ENCODE results near the gene RPS6KA2.

The RPS6KA2 gene

DNA sequence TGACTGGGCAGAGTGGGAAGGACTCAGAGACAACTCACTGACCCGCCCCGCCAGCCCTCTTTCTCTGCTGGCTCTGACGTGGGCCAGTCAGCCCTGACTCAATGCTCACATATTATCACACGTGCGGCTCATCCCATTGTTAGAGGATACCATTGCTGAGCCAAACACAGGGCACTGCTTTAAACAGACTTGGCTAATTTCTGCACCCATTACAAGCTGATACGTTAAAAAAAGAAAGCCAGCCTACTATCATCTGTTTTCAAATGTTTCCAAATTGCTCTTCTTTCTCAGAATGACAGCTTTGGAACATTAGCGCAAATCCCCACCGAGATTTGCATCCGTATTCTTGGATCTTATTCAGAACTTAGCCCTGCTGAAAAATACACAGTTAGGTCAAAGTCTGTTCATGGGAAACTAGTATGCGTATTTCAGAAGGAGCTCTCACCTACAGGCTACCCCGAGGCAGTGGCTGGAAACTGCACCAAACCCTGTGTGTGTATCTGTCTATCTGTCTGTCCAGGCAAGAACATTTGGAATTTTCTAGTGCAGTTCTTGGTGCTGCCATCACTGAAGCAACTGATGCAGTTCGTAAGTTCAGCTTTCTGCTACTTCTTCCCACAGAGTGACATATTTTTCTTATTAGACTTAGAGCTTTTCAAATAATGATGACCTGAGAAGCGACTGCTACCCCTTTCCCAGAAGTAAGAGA, 73.3 kb downstream of the RPS6KA2 start:
- DNase-seq (no peak), ATAC-seq (ENCODE audit: insufficient read depth, low read depth) (no peak)
- no peaks in the 10 kb centered on the region for H3K9me3 ChIP-seq (ENCODE audit: insufficient read depth, low read length, severe bottlenecking)
- no peak overlapping the region for H3K4me2 ChIP-seq (ENCODE audit: insufficient read depth, low read length)
- no peak overlapping the region for H3K27ac ChIP-seq (ENCODE audit: low read length)
- H3K4me1 ChIP-seq (ENCODE audit: insufficient read depth, low read length), result peaks cover 6% of the 10 kb centered on the region; the same call in 1 of the 2 replicates
- H3K27me3 ChIP-seq (ENCODE audit: insufficient read depth, low read length, poor library complexity), result no peaks in the 10 kb centered on the region
- TF ChIP-seq, protein P1, sequence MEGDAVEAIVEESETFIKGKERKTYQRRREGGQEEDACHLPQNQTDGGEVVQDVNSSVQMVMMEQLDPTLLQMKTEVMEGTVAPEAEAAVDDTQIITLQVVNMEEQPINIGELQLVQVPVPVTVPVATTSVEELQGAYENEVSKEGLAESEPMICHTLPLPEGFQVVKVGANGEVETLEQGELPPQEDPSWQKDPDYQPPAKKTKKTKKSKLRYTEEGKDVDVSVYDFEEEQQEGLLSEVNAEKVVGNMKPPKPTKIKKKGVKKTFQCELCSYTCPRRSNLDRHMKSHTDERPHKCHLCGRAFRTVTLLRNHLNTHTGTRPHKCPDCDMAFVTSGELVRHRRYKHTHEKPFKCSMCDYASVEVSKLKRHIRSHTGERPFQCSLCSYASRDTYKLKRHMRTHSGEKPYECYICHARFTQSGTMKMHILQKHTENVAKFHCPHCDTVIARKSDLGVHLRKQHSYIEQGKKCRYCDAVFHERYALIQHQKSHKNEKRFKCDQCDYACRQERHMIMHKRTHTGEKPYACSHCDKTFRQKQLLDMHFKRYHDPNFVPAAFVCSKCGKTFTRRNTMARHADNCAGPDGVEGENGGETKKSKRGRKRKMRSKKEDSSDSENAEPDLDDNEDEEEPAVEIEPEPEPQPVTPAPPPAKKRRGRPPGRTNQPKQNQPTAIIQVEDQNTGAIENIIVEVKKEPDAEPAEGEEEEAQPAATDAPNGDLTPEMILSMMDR (IDR thresholded peaks at IDR 0.05; ENCODE audit: borderline replicate concordance, extremely low read depth, low read length, poor library complexity, severe bottlenecking), result no peak
- TF ChIP-seq EZH2 (IDR thresholded peaks at IDR 0.05; ENCODE audit: borderline replicate concordance, low read depth, low read length, severe bottlenecking), result no peak
- no peaks in the 10 kb centered on the region for H3K79me2 ChIP-seq (ENCODE audit: insufficient read depth, low read length)
- H3K4me3 ChIP-seq (ENCODE audit: low read depth in 1 of 2, low read length in 2 of 2), result no peak overlapping the region
- no peaks in the 10 kb centered on the region for H4K20me1 ChIP-seq (ENCODE audit: insufficient read depth, low read length)
- H3K9ac ChIP-seq (ENCODE audit: low read depth, low read length), result no peak overlapping the region
- H2AFZ ChIP-seq (ENCODE audit: low read depth, low read length), result no peak overlapping the region
- H3K36me3 ChIP-seq (ENCODE audit: insufficient read depth, low read length), result no peaks in the 10 kb centered on the region

DNA sequence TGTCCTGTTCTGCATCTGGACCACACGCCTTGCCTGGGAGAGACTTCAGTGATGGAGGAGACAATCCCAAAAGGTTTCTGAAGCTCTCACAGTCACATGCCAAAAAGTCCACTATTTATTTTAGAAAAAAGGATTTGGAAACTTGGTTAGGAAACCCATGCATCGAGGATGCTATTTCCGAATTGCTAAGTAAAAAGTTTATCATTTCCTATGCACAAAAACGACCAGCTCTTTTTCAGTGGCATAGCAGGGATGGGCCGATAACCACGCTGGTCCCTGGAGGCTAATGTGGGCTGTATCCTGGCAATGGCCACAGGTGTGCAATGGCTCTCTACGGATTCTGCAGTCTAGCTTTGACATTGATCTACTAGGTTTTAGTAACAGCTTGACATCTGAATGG, 74.5 kb downstream of the RPS6KA2 start:
- Histone ChIP-seq H3K9ac (ENCODE audit: low read depth, low read length) (no peak overlapping the region), H3K9me3 (ENCODE audit: insufficient read depth, low read length, severe bottlenecking) (no peaks in the 10 kb centered on the region), H3K27ac (ENCODE audit: low read length) (no peak overlapping the region), H3K27me3 (ENCODE audit: insufficient read depth, low read length, poor library complexity) (no peaks in the 10 kb centered on the region), H3K4me3 (ENCODE audit: low read depth in 1 of 2, low read length in 2 of 2) (no peak overlapping the region), H3K36me3 (ENCODE audit: insufficient read depth, low read length) (no peaks in the 10 kb centered on the region), H2AFZ (ENCODE audit: low read depth, low read length) (no peak overlapping the region), H3K79me2 (ENCODE audit: insufficient read depth, low read length) (no peaks in the 10 kb centered on the region), H3K4me2 (ENCODE audit: insufficient read depth, low read length) (no peak overlapping the region), H3K4me1 (ENCODE audit: insufficient read depth, low read length) (peaks cover 6% of the 10 kb centered on the region; the same call in 1 of the 2 replicates), H4K20me1 (ENCODE audit: insufficient read depth, low read length) (no peaks in the 10 kb centered on the region)
- DNase-seq (no peak), ATAC-seq (ENCODE audit: insufficient read depth, low read depth) (no peak)
- TF ChIP-seq, protein P1 (IDR thresholded peaks at IDR 0.05; ENCODE audit: borderline replicate concordance, extremely low read depth, low read length, poor library complexity, severe bottlenecking), result no peak
- no peak for TF ChIP-seq EZH2 (IDR thresholded peaks at IDR 0.05; ENCODE audit: borderline replicate concordance, low read depth, low read length, severe bottlenecking)

DNA sequence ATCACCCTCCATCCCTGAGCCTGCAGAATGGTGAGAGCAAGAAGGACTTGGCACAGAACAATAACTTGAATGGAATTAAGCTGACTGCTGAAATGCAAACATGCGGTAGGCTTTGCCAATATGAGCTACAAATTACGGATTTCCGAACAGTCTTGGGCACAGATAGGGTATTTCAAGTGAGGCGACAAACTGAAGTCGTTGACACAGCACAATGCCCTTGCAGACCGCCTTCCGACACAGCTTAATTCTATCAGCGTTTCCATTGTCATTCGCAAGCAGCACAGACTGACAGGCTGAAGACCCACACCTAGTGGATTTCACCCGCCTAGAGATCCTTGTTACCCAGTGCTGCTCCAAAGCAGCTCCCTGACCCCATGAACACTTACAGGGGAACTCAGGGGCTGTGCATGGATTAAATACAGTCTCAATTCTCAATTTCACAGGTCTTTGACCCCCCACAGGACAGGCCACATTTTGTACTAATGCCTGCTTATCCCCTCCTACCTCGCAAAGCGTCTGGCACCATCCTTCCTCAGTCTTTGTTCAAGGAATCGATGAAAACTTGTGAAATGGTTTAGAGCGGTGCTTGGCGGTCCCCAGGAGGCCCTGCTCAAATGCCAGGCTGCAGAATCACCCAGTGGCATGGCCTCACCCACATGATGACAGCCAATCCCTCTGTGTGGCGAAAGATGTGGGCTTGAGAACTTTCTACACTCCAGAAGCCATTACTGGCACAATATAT, 75.1 kb downstream of the RPS6KA2 start:
- no peaks in the 10 kb centered on the region for H3K9me3 ChIP-seq (ENCODE audit: insufficient read depth, low read length, severe bottlenecking)
- no peak overlapping the region for H2AFZ ChIP-seq (ENCODE audit: low read depth, low read length)
- DNase-seq (no peak), ATAC-seq (ENCODE audit: insufficient read depth, low read depth) (no peak)
- no peak overlapping the region for H3K9ac ChIP-seq (ENCODE audit: low read depth, low read length)
- no peaks in the 10 kb centered on the region for H4K20me1 ChIP-seq (ENCODE audit: insufficient read depth, low read length)
- H3K4me2 ChIP-seq (ENCODE audit: insufficient read depth, low read length), result no peak overlapping the region
- H3K79me2 ChIP-seq (ENCODE audit: insufficient read depth, low read length), result no peaks in the 10 kb centered on the region
- H3K27ac ChIP-seq (ENCODE audit: low read length), result no peak overlapping the region
- no peaks in the 10 kb centered on the region for H3K27me3 ChIP-seq (ENCODE audit: insufficient read depth, low read length, poor library complexity)
- H3K4me1 ChIP-seq (ENCODE audit: insufficient read depth, low read length), result peaks cover 2% of the 10 kb centered on the region; the same call in 1 of the 2 replicates
- H3K36me3 ChIP-seq (ENCODE audit: insufficient read depth, low read length), result no peaks in the 10 kb centered on the region
- H3K4me3 ChIP-seq (ENCODE audit: low read depth in 1 of 2, low read length in 2 of 2), result no peak overlapping the region
- no peak for TF ChIP-seq EZH2 (IDR thresholded peaks at IDR 0.05; ENCODE audit: borderline replicate concordance, low read depth, low read length, severe bottlenecking)
- TF ChIP-seq, protein P1 (IDR thresholded peaks at IDR 0.05; ENCODE audit: borderline replicate concordance, extremely low read depth, low read length, poor library complexity, severe bottlenecking), result no peak
